ENCODE data around the gene PCID2. TPM values are rescaled to one million over a fixed set of nuclear protein-coding genes. Genes with fewer than 3 reads are reported as not detected.

PCID2 gene
- total and polyA plus RNA-seq, 2 experiments from 2014 or later, result 79.6 to 107 TPM

DNA sequence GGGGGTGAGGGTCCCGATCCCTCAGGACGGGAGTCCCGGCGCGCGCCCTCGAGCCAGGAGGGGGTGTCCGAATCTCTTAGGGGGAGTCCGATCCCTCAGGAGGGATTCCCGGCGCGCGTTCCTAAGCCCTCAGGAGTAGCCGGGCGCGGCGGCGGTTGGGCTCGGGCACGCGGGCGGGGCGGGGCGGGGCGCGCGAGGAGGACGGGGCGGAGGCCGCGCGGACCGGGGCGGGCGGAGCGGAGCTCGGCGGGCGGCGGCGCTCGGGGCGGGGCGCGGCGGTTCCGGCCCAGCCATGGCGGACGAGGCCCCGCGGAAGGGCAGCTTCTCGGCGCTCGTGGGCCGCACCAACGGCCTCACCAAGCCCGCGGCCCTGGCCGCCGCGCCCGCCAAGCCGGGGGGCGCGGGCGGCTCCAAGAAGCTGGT is 878 bp upstream of the PCID2 start, which contains the start of gene CUL4A (continued):
- TF ChIP-seq, protein P1, sequence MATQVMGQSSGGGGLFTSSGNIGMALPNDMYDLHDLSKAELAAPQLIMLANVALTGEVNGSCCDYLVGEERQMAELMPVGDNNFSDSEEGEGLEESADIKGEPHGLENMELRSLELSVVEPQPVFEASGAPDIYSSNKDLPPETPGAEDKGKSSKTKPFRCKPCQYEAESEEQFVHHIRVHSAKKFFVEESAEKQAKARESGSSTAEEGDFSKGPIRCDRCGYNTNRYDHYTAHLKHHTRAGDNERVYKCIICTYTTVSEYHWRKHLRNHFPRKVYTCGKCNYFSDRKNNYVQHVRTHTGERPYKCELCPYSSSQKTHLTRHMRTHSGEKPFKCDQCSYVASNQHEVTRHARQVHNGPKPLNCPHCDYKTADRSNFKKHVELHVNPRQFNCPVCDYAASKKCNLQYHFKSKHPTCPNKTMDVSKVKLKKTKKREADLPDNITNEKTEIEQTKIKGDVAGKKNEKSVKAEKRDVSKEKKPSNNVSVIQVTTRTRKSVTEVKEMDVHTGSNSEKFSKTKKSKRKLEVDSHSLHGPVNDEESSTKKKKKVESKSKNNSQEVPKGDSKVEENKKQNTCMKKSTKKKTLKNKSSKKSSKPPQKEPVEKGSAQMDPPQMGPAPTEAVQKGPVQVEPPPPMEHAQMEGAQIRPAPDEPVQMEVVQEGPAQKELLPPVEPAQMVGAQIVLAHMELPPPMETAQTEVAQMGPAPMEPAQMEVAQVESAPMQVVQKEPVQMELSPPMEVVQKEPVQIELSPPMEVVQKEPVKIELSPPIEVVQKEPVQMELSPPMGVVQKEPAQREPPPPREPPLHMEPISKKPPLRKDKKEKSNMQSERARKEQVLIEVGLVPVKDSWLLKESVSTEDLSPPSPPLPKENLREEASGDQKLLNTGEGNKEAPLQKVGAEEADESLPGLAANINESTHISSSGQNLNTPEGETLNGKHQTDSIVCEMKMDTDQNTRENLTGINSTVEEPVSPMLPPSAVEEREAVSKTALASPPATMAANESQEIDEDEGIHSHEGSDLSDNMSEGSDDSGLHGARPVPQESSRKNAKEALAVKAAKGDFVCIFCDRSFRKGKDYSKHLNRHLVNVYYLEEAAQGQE (IDR thresholded peaks at IDR 0.05; ENCODE audit: unreplicated experiment), result no peak
- TF ChIP-seq JUNB (IDR thresholded peaks at IDR 0.05; ENCODE audit: unreplicated experiment), result no peak
- TF ChIP-seq, protein P2, sequence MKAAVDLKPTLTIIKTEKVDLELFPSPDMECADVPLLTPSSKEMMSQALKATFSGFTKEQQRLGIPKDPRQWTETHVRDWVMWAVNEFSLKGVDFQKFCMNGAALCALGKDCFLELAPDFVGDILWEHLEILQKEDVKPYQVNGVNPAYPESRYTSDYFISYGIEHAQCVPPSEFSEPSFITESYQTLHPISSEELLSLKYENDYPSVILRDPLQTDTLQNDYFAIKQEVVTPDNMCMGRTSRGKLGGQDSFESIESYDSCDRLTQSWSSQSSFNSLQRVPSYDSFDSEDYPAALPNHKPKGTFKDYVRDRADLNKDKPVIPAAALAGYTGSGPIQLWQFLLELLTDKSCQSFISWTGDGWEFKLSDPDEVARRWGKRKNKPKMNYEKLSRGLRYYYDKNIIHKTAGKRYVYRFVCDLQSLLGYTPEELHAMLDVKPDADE (IDR thresholded peaks at IDR 0.05), result no peak

DNA sequence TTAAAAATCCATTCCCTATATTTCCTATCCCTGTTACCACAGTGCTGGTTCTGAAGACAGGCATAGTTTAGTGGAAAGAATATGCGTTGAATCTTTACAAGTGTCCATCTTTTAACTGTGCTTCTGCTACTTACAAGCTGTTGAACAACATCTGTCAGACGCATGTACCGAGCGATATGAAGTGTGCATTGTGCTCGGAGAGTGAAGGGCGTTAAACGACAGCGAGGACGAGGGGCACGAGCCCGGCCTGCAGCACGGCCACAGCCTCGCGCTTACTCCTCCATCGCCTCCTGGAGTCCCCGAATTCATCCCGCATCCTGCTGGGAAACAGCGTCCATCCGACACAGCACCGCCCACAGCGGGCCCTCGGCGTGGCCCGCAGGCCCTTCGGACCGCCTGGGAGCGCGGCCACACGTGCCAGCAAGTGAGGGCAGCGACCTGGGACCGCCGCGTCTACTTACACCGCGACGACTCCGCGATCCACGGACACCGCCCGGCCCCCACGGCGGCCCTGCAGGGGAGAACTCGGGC is 514 bp downstream of the PCID2 start:
- H3K27me3 ChIP-seq (ENCODE audit: insufficient read depth), result no peaks in the 10 kb centered on the region
- H3K4me1 Mint-ChIP-seq, result peaks cover 40% of the 10 kb centered on the region
- H3K27me3 Mint-ChIP-seq (ENCODE audit: insufficient read depth, low read depth, poor library complexity), result peaks cover 5% of the 10 kb centered on the region
- peaks cover 85% of the 10 kb centered on the region for H3K79me2 ChIP-seq (replicated peaks; ENCODE audit: insufficient read depth)
- H3K27ac ChIP-seq (ENCODE audit: low read depth), result peak overlapping the region; percentile 97; the same call in 1 of the 2 replicates
- peak overlapping the region; percentile 85 for H3K4me3 Mint-ChIP-seq
- H3K4me3 ChIP-seq, result peak overlapping the region; percentile 62
- peak overlapping the region; percentile 63; the same call in 1 of the 2 replicates for H2AFZ ChIP-seq
- H4K20me1 ChIP-seq (replicated peaks; ENCODE audit: insufficient read depth), result peaks cover 43% of the 10 kb centered on the region
- H3K9me3 Mint-ChIP-seq, result no peaks in the 10 kb centered on the region
- H3F3A ChIP-seq (replicated peaks; ENCODE audit: low read depth), result 0 out of 2 replicates have a peak, but pooled peaks cover 10% of the 10 kb centered on the region
- H3K4me1 ChIP-seq (ENCODE audit: insufficient read depth), result peaks cover 31% of the 10 kb centered on the region
- peak overlapping the region; percentile 77 for H3K27ac Mint-ChIP-seq
- DNase-seq (ENCODE audit: low spot score) (peak; percentile 70), ATAC-seq (peak; percentile 49)
- no peaks in the 10 kb centered on the region for H3K9me2 ChIP-seq (ENCODE audit: insufficient read depth)
- H3K36me3 Mint-ChIP-seq (ENCODE audit: low read depth), result peaks cover 43% of the 10 kb centered on the region
- no peaks in the 10 kb centered on the region for H3K36me3 ChIP-seq (ENCODE audit: insufficient read depth)
- peak overlapping the region; percentile 86 for H3K4me2 ChIP-seq
- TF ChIP-seq ZNF331 (CRISPR knock-in tag; IDR thresholded peaks at IDR 0.05; ENCODE audit: low read depth) (no peak), NANOG (IDR thresholded peaks at IDR 0.05; ENCODE audit: borderline replicate concordance) (no peak)
- TF ChIP-seq, protein P3, sequence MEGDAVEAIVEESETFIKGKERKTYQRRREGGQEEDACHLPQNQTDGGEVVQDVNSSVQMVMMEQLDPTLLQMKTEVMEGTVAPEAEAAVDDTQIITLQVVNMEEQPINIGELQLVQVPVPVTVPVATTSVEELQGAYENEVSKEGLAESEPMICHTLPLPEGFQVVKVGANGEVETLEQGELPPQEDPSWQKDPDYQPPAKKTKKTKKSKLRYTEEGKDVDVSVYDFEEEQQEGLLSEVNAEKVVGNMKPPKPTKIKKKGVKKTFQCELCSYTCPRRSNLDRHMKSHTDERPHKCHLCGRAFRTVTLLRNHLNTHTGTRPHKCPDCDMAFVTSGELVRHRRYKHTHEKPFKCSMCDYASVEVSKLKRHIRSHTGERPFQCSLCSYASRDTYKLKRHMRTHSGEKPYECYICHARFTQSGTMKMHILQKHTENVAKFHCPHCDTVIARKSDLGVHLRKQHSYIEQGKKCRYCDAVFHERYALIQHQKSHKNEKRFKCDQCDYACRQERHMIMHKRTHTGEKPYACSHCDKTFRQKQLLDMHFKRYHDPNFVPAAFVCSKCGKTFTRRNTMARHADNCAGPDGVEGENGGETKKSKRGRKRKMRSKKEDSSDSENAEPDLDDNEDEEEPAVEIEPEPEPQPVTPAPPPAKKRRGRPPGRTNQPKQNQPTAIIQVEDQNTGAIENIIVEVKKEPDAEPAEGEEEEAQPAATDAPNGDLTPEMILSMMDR (conservative IDR thresholded peaks at IDR 0.05; ENCODE audit: low read depth in 2 of 2), result no peak
- TF ChIP-seq, protein P1 (IDR thresholded peaks at IDR 0.05; ENCODE audit: unreplicated experiment), result no peak
- TF ChIP-seq, protein P4, sequence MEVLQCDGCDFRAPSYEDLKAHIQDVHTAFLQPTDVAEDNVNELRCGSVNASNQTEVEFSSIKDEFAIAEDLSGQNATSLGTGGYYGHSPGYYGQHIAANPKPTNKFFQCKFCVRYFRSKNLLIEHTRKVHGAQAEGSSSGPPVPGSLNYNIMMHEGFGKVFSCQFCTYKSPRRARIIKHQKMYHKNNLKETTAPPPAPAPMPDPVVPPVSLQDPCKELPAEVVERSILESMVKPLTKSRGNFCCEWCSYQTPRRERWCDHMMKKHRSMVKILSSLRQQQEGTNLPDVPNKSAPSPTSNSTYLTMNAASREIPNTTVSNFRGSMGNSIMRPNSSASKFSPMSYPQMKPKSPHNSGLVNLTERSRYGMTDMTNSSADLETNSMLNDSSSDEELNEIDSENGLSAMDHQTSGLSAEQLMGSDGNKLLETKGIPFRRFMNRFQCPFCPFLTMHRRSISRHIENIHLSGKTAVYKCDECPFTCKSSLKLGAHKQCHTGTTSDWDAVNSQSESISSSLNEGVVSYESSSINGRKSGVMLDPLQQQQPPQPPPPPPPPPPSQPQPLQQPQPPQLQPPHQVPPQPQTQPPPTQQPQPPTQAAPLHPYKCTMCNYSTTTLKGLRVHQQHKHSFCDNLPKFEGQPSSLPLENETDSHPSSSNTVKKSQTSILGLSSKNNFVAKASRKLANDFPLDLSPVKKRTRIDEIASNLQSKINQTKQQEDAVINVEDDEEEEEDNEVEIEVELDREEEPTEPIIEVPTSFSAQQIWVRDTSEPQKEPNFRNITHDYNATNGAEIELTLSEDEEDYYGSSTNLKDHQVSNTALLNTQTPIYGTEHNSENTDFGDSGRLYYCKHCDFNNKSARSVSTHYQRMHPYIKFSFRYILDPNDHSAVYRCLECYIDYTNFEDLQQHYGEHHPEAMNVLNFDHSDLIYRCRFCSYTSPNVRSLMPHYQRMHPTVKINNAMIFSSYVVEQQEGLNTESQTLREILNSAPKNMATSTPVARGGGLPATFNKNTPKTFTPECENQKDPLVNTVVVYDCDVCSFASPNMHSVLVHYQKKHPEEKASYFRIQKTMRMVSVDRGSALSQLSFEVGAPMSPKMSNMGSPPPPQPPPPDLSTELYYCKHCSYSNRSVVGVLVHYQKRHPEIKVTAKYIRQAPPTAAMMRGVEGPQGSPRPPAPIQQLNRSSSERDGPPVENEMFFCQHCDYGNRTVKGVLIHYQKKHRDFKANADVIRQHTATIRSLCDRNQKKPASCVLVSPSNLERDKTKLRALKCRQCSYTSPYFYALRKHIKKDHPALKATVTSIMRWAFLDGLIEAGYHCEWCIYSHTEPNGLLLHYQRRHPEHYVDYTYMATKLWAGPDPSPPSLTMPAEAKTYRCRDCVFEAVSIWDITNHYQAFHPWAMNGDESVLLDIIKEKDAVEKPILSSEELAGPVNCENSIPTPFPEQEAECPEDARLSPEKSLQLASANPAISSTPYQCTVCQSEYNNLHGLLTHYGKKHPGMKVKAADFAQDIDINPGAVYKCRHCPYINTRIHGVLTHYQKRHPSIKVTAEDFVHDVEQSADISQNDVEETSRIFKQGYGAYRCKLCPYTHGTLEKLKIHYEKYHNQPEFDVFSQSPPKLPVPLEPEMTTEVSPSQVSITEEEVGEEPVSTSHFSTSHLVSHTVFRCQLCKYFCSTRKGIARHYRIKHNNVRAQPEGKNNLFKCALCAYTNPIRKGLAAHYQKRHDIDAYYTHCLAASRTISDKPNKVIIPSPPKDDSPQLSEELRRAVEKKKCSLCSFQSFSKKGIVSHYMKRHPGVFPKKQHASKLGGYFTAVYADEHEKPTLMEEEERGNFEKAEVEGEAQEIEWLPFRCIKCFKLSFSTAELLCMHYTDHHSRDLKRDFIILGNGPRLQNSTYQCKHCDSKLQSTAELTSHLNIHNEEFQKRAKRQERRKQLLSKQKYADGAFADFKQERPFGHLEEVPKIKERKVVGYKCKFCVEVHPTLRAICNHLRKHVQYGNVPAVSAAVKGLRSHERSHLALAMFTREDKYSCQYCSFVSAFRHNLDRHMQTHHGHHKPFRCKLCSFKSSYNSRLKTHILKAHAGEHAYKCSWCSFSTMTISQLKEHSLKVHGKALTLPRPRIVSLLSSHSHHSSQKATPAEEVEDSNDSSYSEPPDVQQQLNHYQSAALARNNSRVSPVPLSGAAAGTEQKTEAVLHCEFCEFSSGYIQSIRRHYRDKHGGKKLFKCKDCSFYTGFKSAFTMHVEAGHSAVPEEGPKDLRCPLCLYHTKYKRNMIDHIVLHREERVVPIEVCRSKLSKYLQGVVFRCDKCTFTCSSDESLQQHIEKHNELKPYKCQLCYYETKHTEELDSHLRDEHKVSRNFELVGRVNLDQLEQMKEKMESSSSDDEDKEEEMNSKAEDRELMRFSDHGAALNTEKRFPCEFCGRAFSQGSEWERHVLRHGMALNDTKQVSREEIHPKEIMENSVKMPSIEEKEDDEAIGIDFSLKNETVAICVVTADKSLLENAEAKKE (CRISPR knock-in tag; IDR thresholded peaks at IDR 0.05), result no peak
